Esophagus muscularis mucosa (tissue), 4 donors: ENCODE measurements around the gene FBXW10B. TPM values are rescaled to one million over a fixed set of nuclear protein-coding genes. Genes with fewer than 3 reads are reported as not detected.
"Not testable (repeated sequence)": the region's sequence is repeated elsewhere in the genome, so short reads cannot be mapped to it uniquely, and the experiment has no call there.

Source experiments
- DNase-seq: peaks from one replicate; pipeline ENCODE4 v3.0.0-alpha.2; 2017; ENCODE audit errors: extremely low spot score
- H3K27ac ChIP-seq, 4 donors: fragments of 200-600 bp; sonication (generic); replicated peaks in 1 of 4; 1 replicate in 3 of 4; 2 replicates in 1 of 4; pipeline ENCODE4 v1.5.1; 2016 to 2019; ENCODE audit warnings: mild to moderate bottlenecking in 1 of 4
- H3K27me3 ChIP-seq, 4 donors: fragments of 200-600 bp; sonication (generic); one replicate each; pipeline versions ENCODE4 v1.5.1 to v1.6.0; 2016 to 2019
- H3K36me3 ChIP-seq, 4 donors: fragments of 200-600 bp; sonication (generic); one replicate each; pipeline ENCODE4 v1.5.1; 2016 to 2019
- H3K4me1 ChIP-seq, 4 donors: fragments of 200-600 bp; sonication (generic); one replicate each; pipeline ENCODE4 v1.5.1; 2016 to 2019
- H3K4me3 ChIP-seq, 4 donors: fragments of 200-600 bp; sonication (generic); 1 replicate in 2 of 4; 2 replicates in 2 of 4; pipeline ENCODE4 v1.5.1; 2016 to 2019; ENCODE audit warnings: mild to moderate bottlenecking in 4 of 4, moderate library complexity in 1 of 4
- H3K9me3 ChIP-seq, 4 donors: fragments of 200-600 bp; sonication (generic); 1 replicate in 3 of 4; 2 replicates in 1 of 4; pipeline ENCODE4 v1.5.1; 2016 to 2019
- WGBS: methylation state at CpG from one replicate; pipeline ENCODE4 v1.1.5; 2018; 5-methylcytosine and 5-hydroxymethylcytosine counted together
- intact Hi-C: fragments of 100-400 bp; cut with DNase I; formaldehyde crosslinking; loops from one replicate; pipeline ENCODE4 v1.15.1; 2023
- total RNA-seq, 4 donors: library from RNA; depleted of rRNA; stranded (reverse); fragments of >200 nt; gene quantifications; one replicate each; pipeline versions ENCODE4 v1.1.0 to v1.2.1, GENCODE V29; 2016

Gene FBXW10B
- total RNA-seq, 4 donors from 2014 or later: 0.52 TPM; not detected in 3

- H3K4me3 ChIP-seq, H3K36me3 ChIP-seq, H3K9me3 ChIP-seq, DNase-seq, H3K27me3 ChIP-seq, intact Hi-C loops, H3K27ac ChIP-seq, H3K4me1 ChIP-seq: not testable (repeated sequence)
- WGBS: no CpG with 5 or more reads among the region's 8 CpGs
Measured at GRCh38 chr17:15592960-15593359, 26.5 kb downstream of the FBXW10B start.

- WGBS: 68% methylated on average over 5 of the region's 5 CpGs
- not testable (repeated sequence) for H3K9me3 ChIP-seq
Measured at GRCh38 chr17:15591986-15592385, 27.5 kb downstream of the FBXW10B start.

GRCh38 chr17:15590844-15591243 lies 28.7 kb downstream of the FBXW10B start:
- H3K9me3 ChIP-seq, H3K27me3 ChIP-seq, H3K36me3 ChIP-seq, H3K27ac ChIP-seq, H3K4me1 ChIP-seq, H3K4me3 ChIP-seq, intact Hi-C loops, DNase-seq: not testable (repeated sequence)
- no CpG with 5 or more reads among the region's 1 CpG for WGBS

More at GRCh38 chr17:15591986-15592385, 27.5 kb downstream of the FBXW10B start:
- H3K36me3 ChIP-seq, DNase-seq, H3K27ac ChIP-seq, H3K4me1 ChIP-seq, H3K27me3 ChIP-seq, H3K4me3 ChIP-seq, intact Hi-C loops: not testable (repeated sequence)

- H3K27me3 ChIP-seq, H3K36me3 ChIP-seq, intact Hi-C loops, H3K4me1 ChIP-seq, H3K4me3 ChIP-seq, DNase-seq, H3K27ac ChIP-seq, H3K9me3 ChIP-seq: not testable (repeated sequence)
- WGBS: 76% methylated on average over 9 of the region's 17 CpGs
Measured at GRCh38 chr17:15589544-15590536, 29.7 kb downstream of the FBXW10B start.

- intact Hi-C loops, H3K27ac ChIP-seq, DNase-seq, H3K27me3 ChIP-seq, H3K36me3 ChIP-seq, H3K4me3 ChIP-seq, H3K9me3 ChIP-seq, H3K4me1 ChIP-seq: not testable (repeated sequence)
- 95% methylated on average over 8 of the region's 8 CpGs for WGBS
Measured at GRCh38 chr17:15588017-15588416, 31.5 kb downstream of the FBXW10B start.

- 57% methylated on average over 1 of the region's 5 CpGs for WGBS
- H3K36me3 ChIP-seq, H3K27ac ChIP-seq, DNase-seq, H3K4me3 ChIP-seq, H3K9me3 ChIP-seq, H3K27me3 ChIP-seq, H3K4me1 ChIP-seq, intact Hi-C loops: not testable (repeated sequence)
Measured at GRCh38 chr17:15583313-15583712, 36.2 kb downstream of the FBXW10B start.

GRCh38 chr17:15581462-15581861 lies 38.0 kb downstream of the FBXW10B start:
- H3K9me3 ChIP-seq, H3K36me3 ChIP-seq, H3K4me1 ChIP-seq, H3K27ac ChIP-seq, DNase-seq, intact Hi-C loops, H3K27me3 ChIP-seq, H3K4me3 ChIP-seq: not testable (repeated sequence)
- WGBS: 82% methylated on average over 2 of the region's 4 CpGs

GRCh38 chr17:15576848-15577247 lies 42.7 kb downstream of the FBXW10B start:
- H3K4me3 ChIP-seq, DNase-seq, intact Hi-C loops, H3K9me3 ChIP-seq, H3K27ac ChIP-seq, H3K36me3 ChIP-seq, H3K4me1 ChIP-seq, H3K27me3 ChIP-seq: not testable (repeated sequence)
- no CpG with 5 or more reads among the region's 1 CpG for WGBS

GRCh38 chr17:15574660-15575059 lies 44.8 kb downstream of the FBXW10B start:
- H3K9me3 ChIP-seq, H3K27ac ChIP-seq, H3K4me3 ChIP-seq, intact Hi-C loops, H3K36me3 ChIP-seq, H3K27me3 ChIP-seq, H3K4me1 ChIP-seq, DNase-seq: not testable (repeated sequence)
- 94% methylated on average over 2 of the region's 5 CpGs for WGBS
